Activated CD4-positive, alpha-beta T cell treated with anti-CD3 and anti-CD28 coated beads, Interleukin-2, amount 50 U/mL, for 4 hours (primary cell): ENCODE results near the gene FKBP14.

Experiments used
- DNase-seq, 2 experiments: peaks; one replicate each; pipeline ENCODE4 v3.0.0-alpha.2; 2020

The FKBP14 gene, protein sequence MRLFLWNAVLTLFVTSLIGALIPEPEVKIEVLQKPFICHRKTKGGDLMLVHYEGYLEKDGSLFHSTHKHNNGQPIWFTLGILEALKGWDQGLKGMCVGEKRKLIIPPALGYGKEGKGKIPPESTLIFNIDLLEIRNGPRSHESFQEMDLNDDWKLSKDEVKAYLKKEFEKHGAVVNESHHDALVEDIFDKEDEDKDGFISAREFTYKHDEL

DNA sequence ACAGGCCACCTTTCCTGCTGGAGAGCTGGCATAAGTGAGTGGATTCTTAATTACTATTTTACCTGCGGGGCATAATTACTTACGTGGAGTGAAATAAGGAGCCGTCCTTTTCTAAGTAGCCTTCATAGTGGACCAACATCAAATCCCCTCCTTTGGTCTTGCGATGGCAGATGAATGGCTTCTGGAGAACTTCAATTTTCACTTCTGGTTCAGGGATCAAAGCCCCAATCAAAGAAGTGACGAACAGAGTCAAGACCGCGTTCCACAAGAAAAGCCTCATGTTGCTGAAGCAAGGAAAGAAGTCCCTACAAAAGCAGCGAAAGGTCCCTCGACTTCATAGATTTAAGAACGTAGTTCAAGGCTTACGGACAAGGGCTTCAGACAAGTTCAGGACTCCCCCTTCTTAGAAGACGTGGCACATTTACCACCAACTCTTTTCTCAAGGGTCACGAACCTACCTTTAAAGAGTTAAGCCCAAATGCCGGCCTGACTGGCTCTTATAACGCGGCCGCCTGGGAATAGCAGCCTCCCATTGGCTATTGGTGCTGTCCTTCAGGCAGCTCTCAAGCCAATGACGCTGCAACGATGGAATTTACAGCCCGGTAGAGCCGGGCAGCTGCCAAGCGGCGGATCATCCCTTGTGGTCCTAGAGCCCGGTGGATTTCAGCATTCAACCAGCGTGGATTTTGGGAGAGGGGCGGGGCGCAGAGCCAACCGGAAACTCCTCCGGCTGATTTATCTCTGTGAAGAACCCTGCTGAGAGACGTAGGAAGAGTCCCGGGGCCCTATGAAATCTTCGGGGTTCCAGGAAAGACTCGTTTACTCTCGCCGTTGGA lies at the start of gene FKBP14:
Gene FKBP14 (minus strand): TSS at position 474 of the 836 bp plus-strand sequence. CDS start 194 bp downstream, at position 280.
- peak; percentile 86 to 88 for DNase-seq

DNA sequence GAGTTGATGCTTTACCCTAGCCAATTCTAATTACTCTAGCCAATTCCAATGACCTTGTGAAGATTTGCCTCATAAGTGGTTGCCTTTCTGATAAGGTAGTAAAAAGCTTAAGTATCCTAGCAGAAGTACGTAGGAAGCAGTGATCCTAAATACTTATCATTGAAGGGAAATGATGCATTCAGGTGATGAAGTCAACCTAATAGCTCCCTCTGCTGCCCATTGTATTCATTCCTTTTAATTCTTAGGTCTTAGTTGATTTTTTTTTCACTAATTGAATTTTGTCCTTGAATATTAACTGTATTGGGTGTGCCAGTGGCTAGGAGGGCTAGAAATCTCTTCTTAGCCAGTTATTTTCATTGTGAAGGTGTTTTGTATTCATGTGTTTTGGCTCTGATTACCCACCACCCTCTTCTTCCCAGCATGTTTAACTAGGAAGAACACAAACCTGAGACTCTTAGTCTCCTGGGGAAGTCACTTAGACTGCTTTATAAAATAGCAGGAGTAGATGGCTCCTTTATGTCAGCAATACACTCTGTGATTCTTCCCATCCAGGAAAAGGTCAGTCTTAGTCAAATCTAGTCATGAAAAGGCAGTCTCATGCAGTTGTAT lies 48.0 kb upstream of the FKBP14 start:
- DNase-seq, result no peak

DNA sequence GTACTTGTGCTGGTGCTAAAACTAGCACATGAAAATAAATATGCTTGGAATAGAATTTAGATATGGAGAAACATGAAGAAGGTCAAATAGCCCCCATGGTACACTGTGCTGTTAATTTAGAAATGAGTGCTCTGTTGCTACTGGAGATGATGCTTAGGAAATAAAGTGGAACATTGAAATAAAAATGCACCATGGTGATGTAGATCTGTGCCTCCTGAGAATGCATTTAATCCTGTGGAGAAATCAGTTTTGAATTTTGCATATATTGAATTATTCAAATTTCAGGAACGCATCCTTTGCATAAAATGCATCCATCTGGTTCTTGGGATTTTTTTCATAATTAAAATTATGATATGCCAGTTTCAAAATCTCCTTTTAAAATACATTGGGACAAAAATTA lies 46.2 kb upstream of the FKBP14 start:
- DNase-seq, result no peak

DNA sequence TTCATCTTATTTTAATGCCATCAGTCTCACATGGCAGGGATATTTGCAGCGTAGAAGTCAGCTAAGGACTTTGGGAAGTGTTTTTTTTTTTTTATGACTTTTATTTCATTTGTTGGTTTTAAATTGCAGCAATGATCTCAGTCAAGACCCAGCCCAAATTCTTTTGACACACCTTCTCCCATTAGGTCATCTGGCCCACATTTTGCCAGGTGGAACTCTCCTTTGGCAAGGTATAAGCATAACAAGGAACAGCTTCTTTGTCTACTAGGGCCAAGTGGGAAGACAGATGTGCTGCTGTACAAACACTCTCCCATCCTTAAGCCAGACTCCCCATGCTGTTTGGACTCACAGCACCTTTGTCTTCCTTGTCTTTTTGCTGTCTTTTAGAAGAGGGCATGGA lies 43.5 kb upstream of the FKBP14 start:
- DNase-seq, result no peak

DNA sequence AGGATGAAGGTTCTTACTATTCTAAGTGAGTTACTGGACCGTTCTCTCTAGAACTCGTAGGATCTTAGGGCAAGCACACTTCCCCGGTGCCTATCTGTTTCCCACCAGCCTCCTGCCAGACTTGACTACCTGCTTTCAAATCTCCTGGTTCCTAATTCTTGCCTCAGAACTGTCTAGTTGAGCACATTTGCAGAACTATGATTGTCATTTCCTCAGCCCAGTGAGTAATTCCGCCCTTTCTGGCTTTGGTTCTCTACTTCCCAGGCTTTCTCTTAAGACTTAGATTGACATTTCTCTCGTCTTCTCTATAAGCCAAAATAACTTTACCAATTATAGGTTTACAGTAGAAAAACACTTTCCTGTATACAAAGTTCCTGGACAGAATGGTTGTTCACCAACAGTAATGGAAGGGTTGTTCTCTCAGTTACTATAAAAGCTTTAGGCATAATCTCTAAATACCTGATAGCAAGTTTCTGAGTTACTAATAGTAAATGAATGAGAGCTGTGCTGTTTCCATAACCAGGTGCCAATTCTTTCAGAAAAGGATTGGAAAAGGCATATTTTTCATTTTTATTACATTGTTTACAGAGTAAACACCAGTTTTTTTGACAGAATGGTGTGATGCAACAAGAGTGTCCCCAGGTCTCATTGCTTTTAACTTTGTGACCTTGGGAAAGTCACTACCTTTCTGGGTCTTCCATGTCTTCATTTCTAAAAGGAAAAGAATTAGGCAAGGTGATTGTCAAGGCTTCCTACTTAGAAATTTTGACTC lies 42.8 kb upstream of the FKBP14 start:
- no peak for DNase-seq

DNA sequence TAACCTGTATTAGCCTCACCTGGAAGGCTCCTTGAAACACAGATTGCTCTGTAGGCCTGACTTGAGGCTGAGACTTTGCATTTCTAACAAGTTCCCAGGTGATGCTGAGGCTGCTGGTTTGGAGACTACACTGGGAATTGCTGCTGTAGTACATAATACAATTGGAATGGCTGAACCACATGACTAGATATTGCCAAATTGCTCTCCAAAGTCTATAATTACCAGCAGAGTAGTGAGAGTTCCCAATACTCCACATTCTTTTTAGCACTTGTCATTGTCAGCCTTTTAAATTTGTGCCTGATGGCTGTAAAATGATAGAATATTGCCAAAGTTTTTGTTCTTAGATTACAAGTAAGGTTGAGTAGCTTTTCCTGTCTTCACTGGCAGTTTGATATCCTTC lies 41.6 kb upstream of the FKBP14 start:
- no peak for DNase-seq

DNA sequence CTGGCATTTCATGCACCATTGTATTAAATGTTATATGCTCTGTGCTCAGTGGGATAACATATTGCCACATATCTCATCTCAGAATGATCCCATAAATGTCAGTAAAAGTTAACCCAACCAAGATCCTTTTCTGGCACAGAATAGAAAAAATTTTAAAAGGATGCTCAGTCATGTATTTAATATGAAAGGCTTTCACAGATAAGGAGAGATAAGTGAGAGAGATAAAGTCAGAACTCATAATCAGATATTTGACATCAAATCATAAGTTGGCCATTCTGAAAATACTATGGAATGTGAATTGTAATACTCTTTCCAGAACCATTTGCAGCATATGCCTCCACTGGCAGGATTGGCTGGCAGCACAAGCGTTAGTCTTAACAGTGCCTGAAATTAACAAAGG lies 40.2 kb upstream of the FKBP14 start:
- DNase-seq, result no peak

DNA sequence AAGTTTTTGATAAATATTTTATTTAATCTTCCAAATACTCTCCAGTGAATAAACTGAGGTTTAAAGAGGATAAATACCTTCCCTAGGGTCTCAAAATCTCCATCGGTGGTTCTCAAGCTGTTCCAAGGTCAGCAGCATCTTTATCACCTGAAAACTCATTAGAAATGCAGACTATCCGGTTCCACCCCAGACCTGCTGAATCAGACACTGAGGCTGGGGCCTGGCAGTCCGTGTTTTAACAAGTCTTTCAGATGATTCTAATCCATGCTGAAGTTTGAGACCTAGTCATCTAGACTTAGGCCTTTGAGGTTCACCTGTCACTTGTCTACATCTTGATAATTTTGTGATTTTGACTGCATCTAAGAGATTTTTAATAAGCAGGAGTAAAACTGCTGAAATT lies 39.2 kb upstream of the FKBP14 start:
- DNase-seq, result no peak

DNA sequence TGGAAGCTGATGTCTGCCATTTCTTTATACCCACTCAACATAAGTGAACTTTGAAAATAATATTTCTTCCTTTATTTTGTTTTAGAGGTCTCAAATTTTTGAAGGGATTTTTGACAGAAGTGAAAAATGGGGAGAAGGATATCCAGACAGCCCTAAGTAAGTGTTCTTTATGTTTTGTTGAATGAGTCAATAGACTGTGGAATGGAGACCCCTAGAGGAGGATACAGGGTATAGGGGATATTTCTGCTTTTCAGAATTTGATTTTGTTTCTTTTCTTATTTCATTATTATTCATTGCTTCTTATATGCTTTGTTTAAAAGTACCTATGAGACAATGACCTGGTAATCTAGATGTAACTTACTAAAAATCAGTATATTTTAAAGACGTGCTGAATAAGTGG lies 36.1 kb upstream of the FKBP14 start:
- DNase-seq, result no peak

DNA sequence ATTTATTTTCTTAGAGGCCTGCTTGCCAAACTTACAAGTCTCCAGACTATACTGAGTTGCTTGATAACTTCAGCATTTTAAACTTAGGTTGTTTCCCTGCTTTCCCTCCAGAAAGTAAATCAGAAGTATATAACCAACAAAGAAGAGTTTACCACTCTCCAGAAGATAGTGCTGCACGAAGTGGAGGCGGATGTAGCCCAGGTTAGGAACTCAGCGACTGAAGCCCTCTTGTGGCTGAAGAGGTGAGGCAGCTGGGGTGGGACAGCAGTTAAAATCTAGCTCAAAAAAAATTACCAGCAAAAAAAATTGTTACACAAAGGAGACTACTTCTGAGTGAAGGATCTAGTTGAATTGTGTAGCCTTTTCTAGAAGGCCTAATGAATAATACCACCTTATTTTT lies 35.3 kb upstream of the FKBP14 start:
- DNase-seq, result peak; percentile 30 to 40

DNA sequence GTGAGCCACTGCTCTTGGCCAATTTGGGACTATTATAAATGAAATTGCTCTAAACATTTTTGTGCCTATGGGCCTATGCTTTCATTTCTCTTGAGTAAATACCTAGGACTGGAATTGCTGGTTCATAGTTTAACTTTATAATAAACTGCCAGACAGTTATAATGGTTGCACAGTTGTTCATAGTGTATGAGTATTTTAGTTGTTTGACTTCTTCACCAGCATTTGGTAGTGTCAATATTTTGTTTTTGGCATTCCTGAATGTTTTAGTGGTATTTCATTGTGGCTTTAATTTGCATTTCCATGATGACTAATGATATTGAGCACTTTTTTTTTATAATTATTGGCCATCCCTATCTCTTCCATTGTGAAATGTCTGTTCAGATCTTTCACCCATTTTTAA lies 31.2 kb upstream of the FKBP14 start:
- no peak for DNase-seq

DNA sequence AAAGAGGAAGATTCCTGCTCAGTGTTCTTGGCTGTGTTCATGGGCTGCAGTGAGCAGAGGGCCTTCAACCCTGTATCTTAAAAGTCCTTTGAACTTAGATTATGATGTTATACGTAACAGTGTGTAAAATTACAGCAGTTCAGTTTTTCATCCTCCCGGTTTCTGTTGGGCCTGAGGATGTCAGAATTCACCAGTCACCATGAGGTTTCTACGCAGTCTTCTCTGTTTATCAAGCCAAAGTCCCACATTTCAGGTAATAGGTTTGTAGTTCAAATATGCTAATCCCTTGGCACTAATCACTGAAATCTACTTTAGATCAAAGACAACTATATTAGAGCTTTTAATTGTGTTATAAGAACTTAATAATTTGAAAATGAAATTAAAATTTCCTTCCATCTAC lies 26.6 kb upstream of the FKBP14 start:
- DNase-seq, result no peak

DNA sequence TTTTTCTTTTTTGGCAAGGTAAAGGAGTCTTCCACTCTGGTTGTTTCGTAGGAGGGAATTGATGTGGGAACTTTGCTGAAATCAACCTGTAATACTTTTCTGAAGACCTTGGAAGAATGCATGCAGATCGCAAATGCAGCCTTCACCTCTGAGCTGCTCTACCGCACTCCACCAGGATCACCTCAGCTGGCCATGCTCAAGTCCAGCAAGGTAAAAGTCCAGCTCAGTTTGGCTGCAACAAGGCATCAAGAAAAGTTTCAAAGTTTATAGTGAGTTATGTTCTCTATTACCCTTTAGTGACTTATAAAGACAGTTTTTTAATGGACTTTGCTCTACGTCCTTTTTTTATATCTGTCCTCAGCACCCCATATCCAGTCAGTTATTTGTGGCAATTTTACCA lies 22.7 kb upstream of the FKBP14 start:
- DNase-seq, result no peak

DNA sequence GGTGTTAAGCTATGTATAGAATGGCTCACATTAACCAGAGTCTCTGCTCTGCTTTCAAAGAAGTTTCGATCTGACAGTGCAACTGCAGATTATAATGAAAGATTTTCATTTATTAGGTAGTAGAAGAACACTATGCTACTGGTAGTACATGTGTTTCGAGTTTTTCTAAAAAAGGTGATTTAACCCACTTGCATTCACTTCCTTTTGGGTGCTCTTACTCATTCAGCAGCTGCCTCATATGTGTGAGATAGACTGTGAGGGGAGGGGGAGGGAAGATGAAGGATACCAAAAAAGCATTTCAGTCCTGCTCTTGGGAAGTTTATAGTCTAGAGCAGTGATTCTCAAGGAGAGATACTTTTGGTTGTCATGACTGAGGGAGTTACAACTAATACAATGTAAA lies 22.1 kb upstream of the FKBP14 start:
- no peak for DNase-seq

DNA sequence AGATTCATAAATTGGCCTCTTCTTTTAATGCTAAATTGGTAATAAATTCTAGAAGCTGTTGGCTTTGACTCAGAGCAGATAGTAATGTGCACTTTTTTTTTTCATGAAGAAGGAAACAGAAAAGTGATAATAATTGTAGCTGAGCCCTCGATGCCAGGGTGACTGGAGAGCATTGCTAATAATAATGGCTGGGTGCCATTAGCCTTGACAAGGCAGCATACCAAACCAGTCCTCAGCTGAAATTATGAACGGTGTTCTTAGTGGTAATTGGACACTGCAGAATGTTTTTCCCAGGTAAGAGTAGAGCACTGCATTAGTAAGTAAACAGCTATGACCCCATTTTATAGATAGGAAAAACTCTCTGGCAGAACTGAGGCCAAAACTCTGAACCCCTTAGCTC lies 20.6 kb upstream of the FKBP14 start:
- no peak for DNase-seq

DNA sequence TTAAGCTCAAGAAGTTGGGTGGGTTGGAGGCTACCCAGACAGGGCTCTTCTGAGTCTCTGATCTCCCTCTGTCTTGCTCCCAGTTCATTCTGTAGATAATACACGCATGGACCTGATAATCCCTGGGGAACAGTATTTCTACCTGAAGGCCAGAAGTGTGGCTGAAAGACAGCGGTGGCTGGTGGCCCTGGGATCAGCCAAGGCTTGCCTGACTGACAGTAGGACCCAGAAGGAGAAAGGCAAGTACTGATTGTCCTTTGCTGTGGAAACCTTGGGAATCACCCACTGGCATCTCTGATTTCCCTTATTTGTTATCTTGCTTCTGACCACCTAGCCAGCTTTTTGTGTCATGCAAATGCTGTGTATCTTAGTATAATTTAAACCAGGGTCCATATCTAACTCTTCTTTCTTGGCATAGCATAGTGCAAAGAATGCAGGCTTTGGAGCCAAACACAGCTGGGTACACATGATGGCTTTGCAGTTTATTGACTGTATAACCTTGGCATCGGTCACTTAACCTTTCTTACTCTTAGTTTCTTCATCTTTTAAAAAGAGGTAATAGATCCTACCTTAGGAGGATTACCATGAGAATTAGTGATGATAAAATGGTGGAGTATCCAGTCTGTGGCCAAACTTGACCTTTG lies 19.7 kb upstream of the FKBP14 start:
- DNase-seq, result no peak

DNA sequence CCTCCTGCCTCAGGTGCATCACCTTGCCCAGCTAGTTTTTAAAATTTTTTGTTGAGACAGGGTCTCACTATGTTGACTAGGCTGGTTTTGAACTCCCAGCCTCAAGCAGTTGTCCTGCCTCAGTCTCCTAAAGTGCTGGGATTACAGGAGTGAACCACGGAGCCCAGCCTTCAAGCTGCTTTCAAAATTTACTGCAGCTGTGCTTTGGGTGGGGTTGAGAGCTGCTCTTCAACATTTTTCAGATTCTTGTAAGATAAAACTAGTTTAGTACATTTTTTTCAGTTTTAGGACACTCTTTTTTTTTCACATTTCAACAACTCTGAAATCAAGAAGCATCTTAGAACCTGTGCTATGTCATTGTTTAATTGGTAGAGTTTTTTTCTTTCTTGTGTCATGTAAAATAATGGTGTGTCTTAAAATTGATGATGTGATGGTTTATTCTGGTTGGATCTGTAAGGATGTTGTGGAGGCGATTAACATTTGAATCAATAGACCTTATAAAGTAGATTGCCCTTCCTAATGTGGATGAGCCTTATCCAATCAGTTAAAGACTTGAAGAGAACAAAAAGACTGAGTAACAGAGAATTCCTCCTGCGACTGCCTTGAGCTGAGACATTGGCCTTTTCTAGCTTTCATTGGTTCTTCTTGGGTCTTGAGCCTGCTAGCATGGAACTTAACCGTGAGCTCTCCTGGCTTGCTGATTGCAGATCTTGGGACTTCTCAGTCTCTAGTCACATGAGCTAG lies 15.2 kb upstream of the FKBP14 start:
- DNase-seq, result no peak

DNA sequence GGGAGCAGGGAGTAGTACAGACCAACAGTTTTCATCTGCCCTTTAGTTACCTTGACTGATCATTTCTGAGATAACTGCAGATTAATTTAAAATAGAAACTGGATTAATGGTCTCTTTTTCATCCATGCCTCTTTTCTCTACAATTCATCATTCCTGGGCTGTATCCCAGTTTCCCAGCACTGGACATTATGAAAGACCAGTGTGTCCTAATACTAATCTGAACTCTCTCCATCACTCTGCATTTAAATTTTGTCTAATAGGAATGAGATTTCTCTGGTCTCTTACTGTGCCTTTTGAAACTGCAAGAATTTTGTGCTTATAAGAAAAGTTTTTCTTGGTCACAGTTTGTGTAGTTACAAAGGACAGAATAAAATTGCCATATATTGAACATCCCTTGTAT lies 14.4 kb upstream of the FKBP14 start:
- DNase-seq, result no peak

DNA sequence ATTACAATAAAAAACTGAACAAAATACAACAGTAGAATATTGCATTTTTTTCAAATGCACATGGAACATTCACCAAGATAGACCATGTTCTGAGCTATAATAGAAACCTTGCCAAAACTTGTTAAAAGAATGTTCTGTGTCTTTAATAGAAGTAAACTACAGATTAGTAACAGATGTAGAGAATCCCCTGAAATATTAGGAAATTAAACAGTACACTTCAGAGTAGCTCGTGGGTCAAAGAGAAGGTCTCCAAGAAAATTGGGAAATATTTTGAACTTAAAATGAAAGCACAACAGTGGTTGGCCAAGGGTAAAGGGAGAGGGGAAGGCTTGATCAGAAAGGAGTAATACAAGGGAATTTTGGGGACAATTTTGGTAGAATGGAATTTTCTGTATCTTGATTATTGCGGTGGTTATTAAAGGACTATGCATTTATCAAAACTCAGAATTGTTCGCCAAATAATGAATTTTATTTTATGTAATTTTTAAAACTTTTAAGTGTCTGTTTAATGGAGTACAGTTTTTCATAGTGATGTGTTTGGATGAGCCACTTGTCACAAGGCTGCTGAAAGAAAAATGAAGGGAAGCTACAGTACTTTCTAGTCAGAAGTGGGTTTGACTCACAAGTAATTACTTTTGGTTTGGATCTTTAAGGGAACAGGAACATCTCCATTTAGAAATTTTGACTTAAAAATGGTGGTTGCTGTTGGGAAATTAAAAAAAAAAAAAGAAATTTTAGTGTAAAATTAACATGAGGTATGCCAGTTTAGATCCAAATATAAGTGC lies 11.9 kb upstream of the FKBP14 start:
- no peak for DNase-seq

DNA sequence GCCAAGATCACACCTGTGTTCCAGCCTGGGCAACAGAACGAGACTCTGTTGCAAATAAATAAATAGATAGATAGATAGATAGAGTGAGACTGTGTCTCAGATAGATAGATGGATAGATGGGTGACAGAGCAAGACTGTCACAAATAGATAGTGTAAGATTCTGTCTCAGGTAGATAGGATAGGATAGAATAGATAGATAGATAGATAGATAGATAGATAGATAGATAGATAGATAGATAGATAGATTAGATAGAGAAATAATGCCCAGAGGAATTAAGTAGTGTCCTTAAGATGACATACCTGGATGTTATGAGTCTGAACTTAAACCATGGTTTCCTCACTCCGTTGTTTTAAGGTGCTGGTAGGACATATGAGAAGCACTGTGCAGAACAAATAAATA lies 9.7 kb upstream of the FKBP14 start:
- DNase-seq, result no peak

DNA sequence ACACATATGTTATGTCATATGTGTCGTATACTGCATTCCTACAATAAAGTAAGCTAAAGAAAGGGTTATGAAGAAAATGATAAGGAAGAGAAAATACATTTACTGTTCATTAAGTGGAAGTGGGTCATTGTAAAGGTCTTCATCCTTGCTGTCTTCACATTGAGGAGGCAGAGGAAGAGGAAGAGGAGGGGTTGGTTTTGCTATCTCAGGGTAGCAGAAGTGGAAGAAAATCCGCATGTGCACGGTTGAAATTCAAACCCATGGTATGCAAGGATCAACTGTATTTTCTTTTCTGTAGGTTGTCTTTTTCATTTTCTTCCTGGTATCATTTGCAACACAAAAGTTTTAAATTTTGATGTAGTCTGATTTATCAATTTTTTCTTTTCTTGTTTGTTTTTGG lies 8.0 kb upstream of the FKBP14 start:
- DNase-seq, result no peak
